Stimulated activated CD8-positive, alpha-beta memory T cell treated with anti-CD3 and anti-CD28 coated beads, Interleukin-12 subunit alpha, Interleukin-12 subunit beta, amount 100 ng/mL, for 24 hours (primary cell): ENCODE results near the gene RHOBTB1.

ENCODE experiments used
- DNase-seq: peaks from one replicate; pipeline ENCODE4 v3.0.0-alpha.2; 2020; ENCODE audit errors: extremely low read depth

Gene RHOBTB1

GRCh38 chr10:60965696-60966095, 21.7 kb upstream of the RHOBTB1 start:
- no peak for DNase-seq

- DNase-seq = no peak
Measured at GRCh38 chr10:60964257-60965235, 20.6 kb upstream of the RHOBTB1 start.

GRCh38 chr10:60963441-60964256, 19.7 kb upstream of the RHOBTB1 start:
- DNase-seq = no peak

- DNase-seq = no peak
Measured at GRCh38 chr10:60962946-60963345, 19.0 kb upstream of the RHOBTB1 start.

- DNase-seq = no peak
Measured at GRCh38 chr10:60960913-60961312, 16.9 kb upstream of the RHOBTB1 start.

GRCh38 chr10:60960031-60960430, 16.0 kb upstream of the RHOBTB1 start:
- no peak for DNase-seq

- no peak for DNase-seq
Measured at GRCh38 chr10:60958892-60959601, 15.1 kb upstream of the RHOBTB1 start.

GRCh38 chr10:60957667-60958221, 13.8 kb upstream of the RHOBTB1 start:
- no peak for DNase-seq

GRCh38 chr10:60955957-60956425, 12.0 kb upstream of the RHOBTB1 start:
- no peak for DNase-seq

GRCh38 chr10:60955316-60955715, 11.3 kb upstream of the RHOBTB1 start:
- no peak for DNase-seq

- DNase-seq = no peak
Measured at GRCh38 chr10:60954035-60954434, 10.1 kb upstream of the RHOBTB1 start.

GRCh38 chr10:60953420-60953819, 9.4 kb upstream of the RHOBTB1 start:
- no peak for DNase-seq

GRCh38 chr10:60952846-60953220, 8.8 kb upstream of the RHOBTB1 start:
- no peak for DNase-seq

- no peak for DNase-seq
Measured at GRCh38 chr10:60952067-60952845, 8.3 kb upstream of the RHOBTB1 start.

- no peak for DNase-seq
Measured at GRCh38 chr10:60951272-60951724, 7.3 kb upstream of the RHOBTB1 start.

GRCh38 chr10:60950300-60950699, 6.3 kb upstream of the RHOBTB1 start:
- no peak for DNase-seq

GRCh38 chr10:60948851-60949250, 4.9 kb upstream of the RHOBTB1 start:
- no peak for DNase-seq

- DNase-seq = no peak
Measured at GRCh38 chr10:60944910-60945297, 919 bp upstream of the RHOBTB1 start.

GRCh38 chr10:60943316-60944057, 498 bp downstream of the RHOBTB1 start:
- no peak for DNase-seq

- no peak for DNase-seq
Measured at GRCh38 chr10:60942788-60943315, 1.1 kb downstream of the RHOBTB1 start.
